Upper lobe of left lung (tissue), 6 donors: ENCODE data around the gene C10orf105. TPM values are rescaled to one million over a fixed set of nuclear protein-coding genes. Genes with fewer than 3 reads are reported as not detected.

Experiments
- ATAC-seq, 2 donors: fragments of 200-7000 bp; cut with Tn5 transposase; one replicate each; pipeline ENCODE4 v1.9.1; 2022; ENCODE audit warnings: mild to moderate bottlenecking in 2 of 2, moderate library complexity in 2 of 2; ENCODE audit not compliant: low FRiP score in 2 of 2
- DNase-seq, 2 donors: peaks; one replicate each; pipeline ENCODE4 v3.0.0-alpha.2; 2019 to 2020
- H3K27ac ChIP-seq, 4 donors: fragments of 200-600 bp; sonication (generic); one replicate each; pipeline ENCODE4 v1.5.1; 2016 to 2019
- H3K27me3 ChIP-seq, 4 donors: fragments of 200-600 bp; sonication (generic); one replicate each; pipeline ENCODE4 v1.5.1; 2017 to 2019
- H3K36me3 ChIP-seq, 4 donors: fragments of 200-600 bp; sonication (generic); one replicate each; pipeline ENCODE4 v1.5.1; 2016 to 2019
- H3K4me1 ChIP-seq, 4 donors: fragments of 200-600 bp; sonication (generic); one replicate each; pipeline ENCODE4 v1.5.1; 2018 to 2019
- H3K4me3 ChIP-seq, 4 donors: fragments of 200-600 bp; sonication (generic); one replicate each; pipeline ENCODE4 v1.5.1; 2017 to 2019; ENCODE audit warnings: mild to moderate bottlenecking in 2 of 4, moderate library complexity in 1 of 4
- H3K9me3 ChIP-seq, 4 donors: fragments of 200-600 bp; sonication (generic); one replicate each; pipeline ENCODE4 v1.5.1; 2018 to 2019
- EP300 ChIP-seq, 4 donors: sonication (generic); formaldehyde crosslinking; IDR thresholded peaks; one replicate each; pipeline ENCODE4 v1.5.1; 2017; ENCODE audit warnings: antibody characterized with exemption in 4 of 4, control low read depth in 2 of 4
- POLR2A ChIP-seq, 4 donors: fragments of 450-650 bp; IDR thresholded peaks; one replicate each; pipeline ENCODE4 v1.5.1; 2016 to 2017; ENCODE audit warnings: antibody characterized with exemption in 4 of 4, mild to moderate bottlenecking in 2 of 4
- POLR2AphosphoS5 ChIP-seq, 2 donors: sonication (generic); formaldehyde crosslinking; IDR thresholded peaks; one replicate each; pipeline ENCODE4 v1.5.1; 2017; ENCODE audit warnings: antibody characterized with exemption in 2 of 2
- WGBS, 2 donors: methylation state at CpG; one replicate each; pipeline ENCODE4 v1.1.5; 2017 to 2018; 5-methylcytosine and 5-hydroxymethylcytosine counted together
- total RNA-seq, 6 donors: library from RNA; depleted of rRNA in 4 of 6; stranded (reverse); fragments of >200 nt in 4 of 6; gene quantifications; one replicate each; pipeline versions ENCODE4 v1.1.0 to v1.2.1, GENCODE V29; 2016 to 2021
- TF ChIP-seq, protein P1 (sequence below), 6 experiments: fragments of 450-650 bp in 4 of 6; fragments of 200-600 bp in 2 of 6; sonication (generic) in 2 of 6; IDR thresholded peaks; one replicate each; pipeline ENCODE4 v1.5.1; 2016 to 2019; ENCODE audit warnings: antibody characterized with exemption in 6 of 6
- donor health status: DM: no; HTN: no; CAD: no; lungs with moderate emphysema.
- donor health status: DM: no; HTN: yes; CAD: no; lungs with severe emphysema.

C10orf105 gene
- total RNA-seq, 6 donors from 2014 or later: 0.15 to 1.0 (median 0.44) TPM; not detected in 1

GRCh38 chr10:71737834-71738197 lies 18.2 kb upstream of the C10orf105 start:
- peaks cover 45 to 62% (median 53%) of the 10 kb centered on the region in 4 donors for H3K4me1 ChIP-seq
- no peak for DNase-seq
- H3K4me3 ChIP-seq: no peak overlapping the region
- ATAC-seq: no peak
- H3K36me3 ChIP-seq: no peaks in the 10 kb centered on the region
- peaks cover 0 to 2% (median under 1%) of the 10 kb centered on the region in 4 donors for H3K9me3 ChIP-seq
- H3K27ac ChIP-seq: peak overlapping the region in 3 of 4 donors; percentile 78 to 86 (median 84)
- no peaks in the 10 kb centered on the region for H3K27me3 ChIP-seq
- whole genome bisulfite sequencing, 2 donors: 51 to 66% methylated on average over 3 of the region's 3 CpGs
- TF ChIP-seq EP300 (IDR thresholded peaks at IDR 0.05) (no peak), POLR2A (IDR thresholded peaks at IDR 0.05) (no peak), POLR2AphosphoS5 (IDR thresholded peaks at IDR 0.05) (no peak)
- TF ChIP-seq, protein P1, sequence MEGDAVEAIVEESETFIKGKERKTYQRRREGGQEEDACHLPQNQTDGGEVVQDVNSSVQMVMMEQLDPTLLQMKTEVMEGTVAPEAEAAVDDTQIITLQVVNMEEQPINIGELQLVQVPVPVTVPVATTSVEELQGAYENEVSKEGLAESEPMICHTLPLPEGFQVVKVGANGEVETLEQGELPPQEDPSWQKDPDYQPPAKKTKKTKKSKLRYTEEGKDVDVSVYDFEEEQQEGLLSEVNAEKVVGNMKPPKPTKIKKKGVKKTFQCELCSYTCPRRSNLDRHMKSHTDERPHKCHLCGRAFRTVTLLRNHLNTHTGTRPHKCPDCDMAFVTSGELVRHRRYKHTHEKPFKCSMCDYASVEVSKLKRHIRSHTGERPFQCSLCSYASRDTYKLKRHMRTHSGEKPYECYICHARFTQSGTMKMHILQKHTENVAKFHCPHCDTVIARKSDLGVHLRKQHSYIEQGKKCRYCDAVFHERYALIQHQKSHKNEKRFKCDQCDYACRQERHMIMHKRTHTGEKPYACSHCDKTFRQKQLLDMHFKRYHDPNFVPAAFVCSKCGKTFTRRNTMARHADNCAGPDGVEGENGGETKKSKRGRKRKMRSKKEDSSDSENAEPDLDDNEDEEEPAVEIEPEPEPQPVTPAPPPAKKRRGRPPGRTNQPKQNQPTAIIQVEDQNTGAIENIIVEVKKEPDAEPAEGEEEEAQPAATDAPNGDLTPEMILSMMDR (IDR thresholded peaks at IDR 0.05): no peak

DNA sequence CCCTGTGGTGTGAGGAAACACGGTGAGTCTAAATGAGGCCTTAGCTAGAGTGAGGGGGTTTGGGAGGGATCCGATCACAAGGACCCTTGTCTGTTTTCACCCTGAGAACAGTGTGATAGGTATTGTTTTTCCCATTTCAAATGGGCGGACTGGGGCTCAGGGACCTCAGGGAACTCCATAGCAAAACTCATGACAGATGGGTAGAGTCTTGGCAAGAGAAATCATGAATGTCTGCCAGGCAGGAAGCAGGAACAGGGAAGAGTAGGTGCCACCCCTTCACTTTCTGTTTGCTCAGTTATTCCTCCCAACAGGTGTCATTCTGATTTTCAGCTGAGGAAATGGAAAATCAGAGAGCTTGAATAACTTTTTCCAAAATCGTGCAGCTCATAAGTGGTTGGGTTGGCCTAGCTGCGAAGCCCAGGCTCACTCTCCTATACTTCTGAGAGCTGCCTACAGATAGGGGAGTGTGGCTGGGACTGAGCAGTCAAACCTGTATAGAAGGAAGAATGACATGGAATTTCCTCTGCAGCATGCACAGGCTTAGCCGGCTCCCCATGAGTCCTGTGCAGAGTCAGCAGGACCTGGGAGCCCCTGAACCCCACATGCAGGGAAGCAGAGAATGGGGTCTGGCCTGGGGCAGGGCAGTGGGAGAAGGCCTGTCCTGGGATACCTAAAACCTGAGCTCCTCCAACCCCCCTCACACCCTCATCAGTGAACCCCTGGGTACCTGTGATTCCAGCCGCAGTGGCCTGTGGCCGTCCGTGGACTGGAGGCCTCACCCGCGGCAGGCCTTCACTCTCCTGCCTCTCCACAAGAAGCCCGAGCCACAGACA lies 17.6 kb upstream of the C10orf105 start:
- no peak for TF ChIP-seq POLR2AphosphoS5 (IDR thresholded peaks at IDR 0.05)
- TF ChIP-seq, protein P1 (IDR thresholded peaks at IDR 0.05): no peak
- TF ChIP-seq POLR2A (IDR thresholded peaks at IDR 0.05): no peak
- no peak for TF ChIP-seq EP300 (IDR thresholded peaks at IDR 0.05)
- H3K9me3 ChIP-seq: no peaks in the 10 kb centered on the region
- H3K27me3 ChIP-seq: no peaks in the 10 kb centered on the region
- peak overlapping the region; percentile 22 to 86 (median 81) for H3K27ac ChIP-seq
- H3K36me3 ChIP-seq: no peaks in the 10 kb centered on the region
- peaks cover 45 to 62% (median 53%) of the 10 kb centered on the region in 4 donors for H3K4me1 ChIP-seq
- DNase-seq (no peak), ATAC-seq (no peak)
- WGBS, 2 donors: 60 to 78% methylated on average over 11 to 12 of the region's 12 CpGs
- H3K4me3 ChIP-seq: no peak overlapping the region

GRCh38 chr10:71736570-71736952 lies 17.0 kb upstream of the C10orf105 start:
- H3K36me3 ChIP-seq: no peaks in the 10 kb centered on the region
- H3K4me3 ChIP-seq: no peak overlapping the region
- WGBS, 2 donors: 76 to 91% methylated on average over 2 of the region's 2 CpGs
- H3K27me3 ChIP-seq: no peaks in the 10 kb centered on the region
- no peaks in the 10 kb centered on the region for H3K9me3 ChIP-seq
- peaks cover 45 to 62% (median 50%) of the 10 kb centered on the region in 4 donors for H3K4me1 ChIP-seq
- peak overlapping the region; percentile 65 to 86 (median 81) for H3K27ac ChIP-seq
- ATAC-seq (no peak), DNase-seq (no peak)
- TF ChIP-seq, protein P1 (IDR thresholded peaks at IDR 0.05): no peak
- no peak for TF ChIP-seq POLR2AphosphoS5 (IDR thresholded peaks at IDR 0.05)
- TF ChIP-seq EP300 (IDR thresholded peaks at IDR 0.05): no peak
- TF ChIP-seq POLR2A (IDR thresholded peaks at IDR 0.05): no peak

GRCh38 chr10:71735709-71736569 lies 16.4 kb upstream of the C10orf105 start:
- H3K27ac ChIP-seq: peak overlapping the region; percentile 65 to 86 (median 81)
- WGBS, 2 donors: 60 to 82% methylated on average over 5 to 16 of the region's 16 CpGs
- ATAC-seq: peak; percentile 26 to 30

More at GRCh38 chr10:71735709-71736569, 16.4 kb upstream of the C10orf105 start:
- DNase-seq: peak in 1 of 2 donors; percentile 71
- peak in 1 of 2 donors; percentile 12 for TF ChIP-seq POLR2AphosphoS5 (IDR thresholded peaks at IDR 0.05)
- no peak for TF ChIP-seq EP300 (IDR thresholded peaks at IDR 0.05)
- peak in 1 of 4 donors; percentile 38 for TF ChIP-seq POLR2A (IDR thresholded peaks at IDR 0.05)
- TF ChIP-seq, protein P1 (IDR thresholded peaks at IDR 0.05): no peak
- no peaks in the 10 kb centered on the region for H3K9me3 ChIP-seq
- H3K27me3 ChIP-seq: no peaks in the 10 kb centered on the region
- peaks cover 45 to 62% (median 49%) of the 10 kb centered on the region in 4 donors for H3K4me1 ChIP-seq
- H3K4me3 ChIP-seq: no peak overlapping the region
- H3K36me3 ChIP-seq: no peaks in the 10 kb centered on the region
